IMR-90 (cell line): Measurements from ENCODE around the gene LENG1. TPM values are rescaled to one million over a fixed set of nuclear protein-coding genes. Genes with fewer than 3 reads are reported as not detected.

Experiments used
- ATAC-seq: fragments of 200-7000 bp; cut with Tn5 transposase; 2 replicates; pipeline ENCODE4 v1.9.1; 2020; ENCODE audit warnings: low read depth, mild to moderate bottlenecking, moderate library complexity
- BruUV-seq: library from RNA; stranded (reverse); fragments of 400-500 nt; replicated peaks from 2 replicates; lab custom pipeline; 2021; lab: Mats Ljungman, UMichigan
- CTCF ChIA-PET: fragments of 300-600 bp; formaldehyde crosslinking; extraction: SDS; loops from one replicate; lab custom pipeline; 2021; ENCODE audit warnings: antibody characterized with exemption; lab: Yijun Ruan, JAX
- POLR2A ChIA-PET: fragments of 300-600 bp; sonication (Branson Sonifier 250); formaldehyde crosslinking; loops from one replicate; lab custom pipeline; 2022; ENCODE audit warnings: antibody characterized with exemption; ENCODE audit not compliant: unreplicated experiment; lab: Charles Lee
- DNase-seq: peaks from one replicate; pipeline ENCODE4 v3.0.0; 2013
- H2AFZ ChIP-seq: replicated peaks from 2 replicates; pipeline ENCODE3; 2013; ENCODE audit warnings: low read length, mild to moderate bottlenecking; ENCODE audit not compliant: poor library complexity
- H2AK5ac ChIP-seq: 2 replicates; pipeline ENCODE4 v1.6.1; 2013; ENCODE audit warnings: low read depth, low read length, inconsistent platforms
- H2AK9ac ChIP-seq: replicated peaks from 2 replicates; pipeline ENCODE3; 2013; ENCODE audit warnings: mild to moderate bottlenecking, low read depth, low read length, moderate library complexity; ENCODE audit not compliant: poor library complexity
- H2BK120ac ChIP-seq: 2 replicates; pipeline ENCODE4 v1.6.1; 2013; ENCODE audit warnings: low read depth, low read length, inconsistent platforms
- H2BK15ac ChIP-seq: 3 replicates; pipeline ENCODE4 v1.6.1; 2013; ENCODE audit warnings: low read depth, low read length, inconsistent platforms
- H2BK20ac ChIP-seq: 2 replicates; pipeline ENCODE4 v1.6.1; 2013; ENCODE audit warnings: low read depth, mild to moderate bottlenecking, inconsistent platforms, low read length, moderate library complexity
- H2BK5ac ChIP-seq: 2 replicates; pipeline ENCODE4 v1.6.1; 2013; ENCODE audit warnings: mild to moderate bottlenecking, low read depth, low read length, inconsistent platforms; ENCODE audit not compliant: poor library complexity, severe bottlenecking
- H3K14ac ChIP-seq: replicated peaks from 2 replicates; pipeline ENCODE4 v1.6.1; 2013; ENCODE audit warnings: low read depth, low read length, inconsistent platforms
- H3K18ac ChIP-seq: 2 replicates; pipeline ENCODE4 v1.6.1; 2013; ENCODE audit warnings: low read depth, low read length, control low read depth
- H3K23ac ChIP-seq: 2 replicates; pipeline ENCODE4 v1.6.1; 2013; ENCODE audit warnings: low read depth, low read length, inconsistent platforms
- H3K27ac ChIP-seq: 2 replicates; pipeline ENCODE4 v1.5.1; 2013; ENCODE audit warnings: mild to moderate bottlenecking, control low read depth, low read length; ENCODE audit not compliant: insufficient read depth
- H3K27me3 ChIP-seq: 2 replicates; pipeline ENCODE4 v1.6.1; 2013; ENCODE audit warnings: low read length; ENCODE audit not compliant: control insufficient read depth, insufficient read depth
- H3K36me3 ChIP-seq: 2 replicates; pipeline ENCODE4 v1.6.1; 2013; ENCODE audit warnings: low read length, mixed read lengths; ENCODE audit not compliant: control insufficient read depth, insufficient read depth
- H3K4ac ChIP-seq: 2 replicates; pipeline ENCODE4 v1.6.1; 2013; ENCODE audit warnings: low read depth, low read length, inconsistent platforms
- H3K4me1 ChIP-seq: 2 replicates; pipeline ENCODE4 v1.6.1; 2013; ENCODE audit warnings: low read length, mixed read lengths; ENCODE audit not compliant: control insufficient read depth, insufficient read depth
- H3K4me2 ChIP-seq: 2 replicates; pipeline ENCODE4 v1.6.1; 2013; ENCODE audit warnings: low read depth, mild to moderate bottlenecking, control low read depth, low read length, moderate library complexity
- H3K4me3 ChIP-seq: 2 replicates; pipeline ENCODE4 v1.5.1; 2013; ENCODE audit warnings: low read depth, mild to moderate bottlenecking, control low read depth, low read length, moderate library complexity; ENCODE audit not compliant: insufficient read depth
- H3K56ac ChIP-seq: 2 replicates; pipeline ENCODE4 v1.6.1; 2013; ENCODE audit warnings: low read length, inconsistent platforms; ENCODE audit not compliant: insufficient read depth; ENCODE audit errors: extremely low read depth
- H3K79me1 ChIP-seq, 2 experiments: 2 replicates each; pipeline ENCODE4 v1.6.1; 2013; ENCODE audit warnings: low read length in 2 of 2, inconsistent platforms in 1 of 2, low read depth in 1 of 2
- H3K9ac ChIP-seq: 2 replicates; pipeline ENCODE4 v1.6.1; 2013; ENCODE audit warnings: low read depth, low read length, control low read depth
- H3K9me1 ChIP-seq: 2 replicates; pipeline ENCODE4 v1.6.1; 2013; ENCODE audit warnings: low read length, inconsistent platforms; ENCODE audit not compliant: insufficient read depth
- H3K9me3 ChIP-seq: 2 replicates; pipeline ENCODE4 v1.6.1; 2013; ENCODE audit warnings: low read length; ENCODE audit not compliant: control insufficient read depth, insufficient read depth
- H4K20me1 ChIP-seq: 2 replicates; pipeline ENCODE4 v1.6.1; 2013; ENCODE audit warnings: low read length, inconsistent platforms; ENCODE audit not compliant: insufficient read depth
- H4K5ac ChIP-seq: 2 replicates; pipeline ENCODE4 v1.6.1; 2013; ENCODE audit warnings: mild to moderate bottlenecking, low read depth, low read length, control low read depth
- H4K8ac ChIP-seq, 2 experiments: 2 replicates each; pipeline ENCODE4 v1.6.1; 2013; ENCODE audit warnings: low read depth in 2 of 2, low read length in 2 of 2, control low read depth in 1 of 2, inconsistent platforms in 1 of 2
- H4K91ac ChIP-seq: 2 replicates; pipeline ENCODE4 v1.6.1; 2013; ENCODE audit warnings: low read depth, low read length, inconsistent platforms; ENCODE audit not compliant: insufficient read depth
- BHLHE40 ChIP-seq: fragments of 150-350 bp; IDR thresholded peaks from 2 replicates; pipeline ENCODE4 v1.6.1; 2016; ENCODE audit warnings: mild to moderate bottlenecking, low read depth, low read length
- CEBPB ChIP-seq: IDR thresholded peaks from 2 replicates; pipeline ENCODE4 v1.6.1; 2012; ENCODE audit warnings: low read depth, low read length, improper control_type of control experiment
- CHD1 ChIP-seq: IDR thresholded peaks from 2 replicates; pipeline ENCODE4 v1.6.1; 2012; ENCODE audit warnings: low read depth, low read length, improper control_type of control experiment
- FOS ChIP-seq: fragments of 150-350 bp; IDR thresholded peaks from 2 replicates; pipeline ENCODE4 v1.6.1; 2016; ENCODE audit warnings: low read depth, low read length
- MAFK ChIP-seq: IDR thresholded peaks from 2 replicates; pipeline ENCODE4 v1.6.1; 2012; ENCODE audit warnings: low read depth, low read length, improper control_type of control experiment
- MAZ ChIP-seq: IDR thresholded peaks from 2 replicates; pipeline ENCODE4 v1.6.1; 2012; ENCODE audit warnings: low read depth, mild to moderate bottlenecking, low read length, improper control_type of control experiment, moderate library complexity, borderline replicate concordance
- MXI1 ChIP-seq: IDR thresholded peaks from 2 replicates; pipeline ENCODE4 v1.6.1; 2012; ENCODE audit warnings: low read depth, mild to moderate bottlenecking, low read length, moderate library complexity, borderline replicate concordance
- NFE2L2 ChIP-seq: fragments of 150-350 bp; IDR thresholded peaks from 2 replicates; pipeline ENCODE4 v1.6.1; 2016; ENCODE audit warnings: low read depth, mild to moderate bottlenecking, low read length
- POLR2A ChIP-seq: IDR thresholded peaks from 2 replicates; pipeline ENCODE4 v1.6.1; 2012; ENCODE audit warnings: mild to moderate bottlenecking, low read depth, low read length
- RAD21 ChIP-seq: IDR thresholded peaks from 2 replicates; pipeline ENCODE4 v1.6.1; 2012; ENCODE audit warnings: low read length, improper control_type of control experiment
- RCOR1 ChIP-seq: IDR thresholded peaks from 2 replicates; pipeline ENCODE4 v1.6.1; 2012; ENCODE audit warnings: mild to moderate bottlenecking, low read length, improper control_type of control experiment; ENCODE audit not compliant: insufficient replicate concordance
- RFX5 ChIP-seq: IDR thresholded peaks from 2 replicates; pipeline ENCODE4 v1.8.0; 2012; ENCODE audit warnings: low read depth, mild to moderate bottlenecking, low read length, moderate library complexity
- SMC3 ChIP-seq: fragments of 150-350 bp; IDR thresholded peaks from 2 replicates; pipeline ENCODE4 v1.6.1; 2016; ENCODE audit warnings: low read depth, mild to moderate bottlenecking, antibody characterized with exemption, low read length, moderate library complexity
- WGBS, 2 experiments: methylation state at CpG; one replicate each; pipeline versions ENCODE4 v1.1.5 to v1.1.7; 2013; ENCODE audit warnings: missing lambda C conversion rate in 2 of 2; ENCODE audit not compliant: insufficient read length in 1 of 2; ENCODE audit errors: extremely low coverage in 2 of 2; 5-methylcytosine and 5-hydroxymethylcytosine counted together
- dilution Hi-C: fragments of 300-500 bp; cut with HindIII; formaldehyde crosslinking; loops from one replicate; pipeline ENCODE4 v1.14.3; 2018; ENCODE audit warnings: low sequenced_read_pairs; ENCODE audit not compliant: unreplicated experiment
- in situ Hi-C: fragments of 300-500 bp; cut with MboI; formaldehyde crosslinking; loops from 3 replicates; pipeline ENCODE4 v1.14.3; 2019; ENCODE audit warnings: low sequenced_read_pairs, inconsistent platforms, mixed read lengths
- intact Hi-C: fragments of 100-400 bp; cut with micrococcal nuclease; formaldehyde crosslinking; loops from 2 replicates; pipeline ENCODE4 v1.10.0; 2022
- polyA plus RNA-seq, 3 experiments: library from polyadenylated mRNA; depleted of rRNA; stranded (reverse); fragments of >200 nt; gene quantifications; 2 replicates each; pipeline ENCODE4 v1.2.3, GENCODE V29; 2012; ENCODE audit warnings: low replicate concordance in 1 of 3
- total RNA-seq: library from RNA; depleted of rRNA; stranded (reverse); fragments of >200 nt; gene quantifications from 2 replicates; pipeline ENCODE4 v1.2.3, GENCODE V29; 2012
- TF ChIP-seq, protein P1 (sequence below): fragments of 150-350 bp; IDR thresholded peaks from 2 replicates; pipeline ENCODE4 v1.6.1; 2016; ENCODE audit warnings: low read depth, mild to moderate bottlenecking, low read length, moderate library complexity, borderline replicate concordance
- TF ChIP-seq, protein P2 (sequence below): fragments of 150-350 bp; IDR thresholded peaks from 2 replicates; pipeline ENCODE4 v1.6.1; 2017; ENCODE audit warnings: mild to moderate bottlenecking, antibody characterized with exemption, low read length, low read depth
- TF ChIP-seq, protein P3 (sequence below): conservative IDR thresholded peaks from 2 replicates; pipeline ENCODE4 v1.5.1; 2012; ENCODE audit warnings: mild to moderate bottlenecking, low read depth, low read length, improper control_type of control experiment

The LENG1 gene
- total and polyA plus RNA-seq, 2 of the 4 experiments (the other 2 are of a cell fraction) = 2.7 to 5.3 TPM

DNA sequence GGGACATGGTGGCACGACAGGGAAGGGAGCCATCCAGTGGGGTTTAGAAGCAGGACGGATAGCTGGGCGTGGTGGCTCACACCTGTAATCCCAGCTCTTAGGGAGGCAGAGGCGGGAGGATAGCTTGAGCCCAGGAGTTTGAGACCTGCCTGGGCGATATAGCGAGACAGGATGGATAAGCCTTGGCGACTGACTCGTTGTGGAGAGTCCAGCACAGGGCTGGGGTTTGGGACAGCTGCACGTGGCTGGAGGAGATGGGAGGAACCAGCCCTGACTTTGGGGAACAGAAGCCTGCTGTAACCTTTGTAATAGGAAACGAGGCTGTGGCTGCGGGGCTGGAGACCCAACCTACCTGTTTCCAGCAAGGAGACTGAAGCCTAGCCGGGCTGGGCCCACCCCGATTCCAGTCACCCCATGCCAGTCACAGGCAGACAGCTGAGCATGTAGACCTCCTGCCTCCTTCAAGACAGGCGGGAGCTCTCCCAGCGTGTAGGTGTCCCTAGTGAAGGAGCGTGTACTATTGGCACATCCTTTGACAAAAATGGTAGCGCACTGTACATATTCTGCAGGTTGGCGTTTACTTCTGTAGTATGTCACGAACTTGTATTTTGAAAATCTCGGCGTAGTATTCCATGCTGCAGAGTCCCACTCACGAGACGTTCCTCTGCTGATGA is 8.0 kb downstream of the LENG1 start:
- TF ChIP-seq, protein P1, sequence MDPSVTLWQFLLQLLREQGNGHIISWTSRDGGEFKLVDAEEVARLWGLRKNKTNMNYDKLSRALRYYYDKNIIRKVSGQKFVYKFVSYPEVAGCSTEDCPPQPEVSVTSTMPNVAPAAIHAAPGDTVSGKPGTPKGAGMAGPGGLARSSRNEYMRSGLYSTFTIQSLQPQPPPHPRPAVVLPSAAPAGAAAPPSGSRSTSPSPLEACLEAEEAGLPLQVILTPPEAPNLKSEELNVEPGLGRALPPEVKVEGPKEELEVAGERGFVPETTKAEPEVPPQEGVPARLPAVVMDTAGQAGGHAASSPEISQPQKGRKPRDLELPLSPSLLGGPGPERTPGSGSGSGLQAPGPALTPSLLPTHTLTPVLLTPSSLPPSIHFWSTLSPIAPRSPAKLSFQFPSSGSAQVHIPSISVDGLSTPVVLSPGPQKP = no peak
- TF ChIP-seq, protein P2, sequence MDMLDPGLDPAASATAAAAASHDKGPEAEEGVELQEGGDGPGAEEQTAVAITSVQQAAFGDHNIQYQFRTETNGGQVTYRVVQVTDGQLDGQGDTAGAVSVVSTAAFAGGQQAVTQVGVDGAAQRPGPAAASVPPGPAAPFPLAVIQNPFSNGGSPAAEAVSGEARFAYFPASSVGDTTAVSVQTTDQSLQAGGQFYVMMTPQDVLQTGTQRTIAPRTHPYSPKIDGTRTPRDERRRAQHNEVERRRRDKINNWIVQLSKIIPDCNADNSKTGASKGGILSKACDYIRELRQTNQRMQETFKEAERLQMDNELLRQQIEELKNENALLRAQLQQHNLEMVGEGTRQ = no peak
- no peak for TF ChIP-seq RAD21
- no peak for TF ChIP-seq CEBPB
- no peak for TF ChIP-seq RCOR1
- TF ChIP-seq NFE2L2 = no peak
- no peak for TF ChIP-seq RFX5
- no peak for TF ChIP-seq BHLHE40
- no peak for TF ChIP-seq SMC3
- TF ChIP-seq MAFK = no peak
- no peak for TF ChIP-seq FOS
- TF ChIP-seq, protein P3, sequence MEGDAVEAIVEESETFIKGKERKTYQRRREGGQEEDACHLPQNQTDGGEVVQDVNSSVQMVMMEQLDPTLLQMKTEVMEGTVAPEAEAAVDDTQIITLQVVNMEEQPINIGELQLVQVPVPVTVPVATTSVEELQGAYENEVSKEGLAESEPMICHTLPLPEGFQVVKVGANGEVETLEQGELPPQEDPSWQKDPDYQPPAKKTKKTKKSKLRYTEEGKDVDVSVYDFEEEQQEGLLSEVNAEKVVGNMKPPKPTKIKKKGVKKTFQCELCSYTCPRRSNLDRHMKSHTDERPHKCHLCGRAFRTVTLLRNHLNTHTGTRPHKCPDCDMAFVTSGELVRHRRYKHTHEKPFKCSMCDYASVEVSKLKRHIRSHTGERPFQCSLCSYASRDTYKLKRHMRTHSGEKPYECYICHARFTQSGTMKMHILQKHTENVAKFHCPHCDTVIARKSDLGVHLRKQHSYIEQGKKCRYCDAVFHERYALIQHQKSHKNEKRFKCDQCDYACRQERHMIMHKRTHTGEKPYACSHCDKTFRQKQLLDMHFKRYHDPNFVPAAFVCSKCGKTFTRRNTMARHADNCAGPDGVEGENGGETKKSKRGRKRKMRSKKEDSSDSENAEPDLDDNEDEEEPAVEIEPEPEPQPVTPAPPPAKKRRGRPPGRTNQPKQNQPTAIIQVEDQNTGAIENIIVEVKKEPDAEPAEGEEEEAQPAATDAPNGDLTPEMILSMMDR = no peak
- no peak for TF ChIP-seq CHD1
- no peak for TF ChIP-seq MAZ
- no peak for TF ChIP-seq MXI1
- TF ChIP-seq POLR2A = no peak
- no peak for ATAC-seq
- peaks cover 3 to 17% of the 10 kb centered on the region in 2 experiments; a peak in 1 of 4 replicates for H3K79me1 ChIP-seq
- DNase-seq = no peak
- no peak overlapping the region for H4K5ac ChIP-seq
- H2AK5ac ChIP-seq = no peak overlapping the region
- H3K9ac ChIP-seq = no peak overlapping the region
- no peak overlapping the region for H2AFZ ChIP-seq
- no peak overlapping the region for H2AK9ac ChIP-seq
- POLR2A ChIA-PET = no interaction called here
- H3K56ac ChIP-seq = no peak overlapping the region
- no peaks in the 10 kb centered on the region for H3K9me3 ChIP-seq
- no peak overlapping the region for H2BK5ac ChIP-seq
- WGBS, 2 experiments = 86% methylated on average over 10 of the region's 23 CpGs; no CpG with 5 or more reads in 1 of the 2 experiments
- no peak overlapping the region for H3K14ac ChIP-seq
- peaks cover 7% of the 10 kb centered on the region; the same call in 1 of the 2 replicates for H4K20me1 ChIP-seq
- H2BK120ac ChIP-seq = no peak overlapping the region
- intact Hi-C loops = no loop called here
- no peaks in the 10 kb centered on the region for H3K4me1 ChIP-seq
- no peak overlapping the region for H2BK15ac ChIP-seq
- H3K4ac ChIP-seq = no peak overlapping the region
- dilution Hi-C loops = no loop called here
- H3K27me3 ChIP-seq = no peaks in the 10 kb centered on the region
- no peak overlapping the region for H3K4me3 ChIP-seq
- H3K27ac ChIP-seq = no peak overlapping the region
- CTCF ChIA-PET = no interaction called here
- no TSS peak for BruUV-seq
- no peaks in the 10 kb centered on the region for H3K9me1 ChIP-seq
- H4K91ac ChIP-seq = no peak overlapping the region
- no peak overlapping the region for H4K8ac ChIP-seq
- no peak overlapping the region for H3K23ac ChIP-seq
- peaks cover 81% of the 10 kb centered on the region for H3K36me3 ChIP-seq
- no peak overlapping the region for H3K4me2 ChIP-seq
- in situ Hi-C loops = no loop called here
- no peak overlapping the region for H2BK20ac ChIP-seq
- H3K18ac ChIP-seq = no peak overlapping the region
